Motor neuron (in vitro differentiated cells): Measurements from ENCODE around the gene SNPH. TPM values are rescaled to one million over a fixed set of nuclear protein-coding genes. Genes with fewer than 3 reads are reported as not detected.

ENCODE experiments used
- ATAC-seq, 8 experiments: fragments of 200-7000 bp; cut with Tn5 transposase; replicated peaks in 6 of 8; 2 replicates each; pipeline ENCODE4 v1.8.0; 2021; ENCODE audit warnings: mild to moderate bottlenecking in 8 of 8, moderate library complexity in 8 of 8
- H3K27ac ChIP-seq, 2 donors: fragments of 250-450 bp; sonication (Bioruptor Pico); 2 replicates each; pipeline ENCODE4 v1.9.0; 2021; ENCODE audit warnings: antibody characterized with exemption in 2 of 2, mild to moderate bottlenecking in 2 of 2, moderate library complexity in 1 of 2
- H3K4me1 ChIP-seq, 2 donors: fragments of 250-450 bp; sonication (Bioruptor Pico); replicated peaks in 1 of 2; 2 replicates each; pipeline ENCODE4 v1.6.1; 2021; ENCODE audit warnings: antibody characterized with exemption in 2 of 2, mild to moderate bottlenecking in 2 of 2, moderate library complexity in 1 of 2
- H3K4me3 ChIP-seq, 5 donors: fragments of 250-450 bp; sonication (Bioruptor Pico); 2 replicates each; pipeline ENCODE4 v1.9.0; 2021; ENCODE audit warnings: antibody characterized with exemption in 5 of 5, mild to moderate bottlenecking in 5 of 5, moderate library complexity in 4 of 5
- WGBS, 10 experiments: fragments of 450-650 bp; shearing (Covaris generic); methylation state at CpG; one replicate each; pipeline ENCODE4 v1.0.0; 2022; 5-methylcytosine and 5-hydroxymethylcytosine counted together
- in situ Hi-C, 9 experiments: fragments of 400-800 bp; cut with MboI; loops; one replicate each; pipeline ENCODE4 v1.15.0; 2021; ENCODE audit warnings: low sequenced_read_pairs in 9 of 9, low pct_unique_long_range_greater_than_20kb in 2 of 9; ENCODE audit not compliant: unreplicated experiment in 9 of 9
- total RNA-seq, 8 experiments: library from RNA; unstranded; fragments of 300-600 nt; gene quantifications; 2 replicates each; pipeline versions ENCODE4 v1.2.3 to v1.2.4, GENCODE V29; 2022

The SNPH gene
- total RNA-seq, 8 experiments from 2014 or later = 4.0 to 14.6 (median 7.0) TPM

DNA sequence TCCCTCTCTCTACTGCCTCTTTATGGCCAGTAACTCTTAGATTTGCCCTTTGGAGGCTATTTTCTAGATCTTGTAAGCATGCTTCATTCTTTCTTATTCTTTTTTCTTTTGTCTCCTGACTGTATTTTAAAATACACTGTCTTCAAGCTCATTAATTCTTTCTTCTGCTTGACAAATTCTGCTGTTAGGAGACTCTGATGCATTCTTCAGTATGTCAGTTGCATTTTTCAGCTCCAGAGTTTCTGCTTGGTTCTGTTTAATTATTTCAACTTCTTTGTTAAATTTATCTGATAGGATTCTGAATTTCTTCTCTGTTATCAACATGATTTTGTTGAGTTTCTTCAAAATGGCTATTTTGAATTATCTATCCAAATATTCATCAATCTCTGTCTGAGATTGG is 87.9 kb downstream of the SNPH start:
- Histone ChIP-seq H3K4me1 (no peaks in the 10 kb centered on the region), H3K4me3 (no peak overlapping the region), H3K27ac (no peak overlapping the region)
- no peak for ATAC-seq
- in situ Hi-C loops = no loop called here

DNA sequence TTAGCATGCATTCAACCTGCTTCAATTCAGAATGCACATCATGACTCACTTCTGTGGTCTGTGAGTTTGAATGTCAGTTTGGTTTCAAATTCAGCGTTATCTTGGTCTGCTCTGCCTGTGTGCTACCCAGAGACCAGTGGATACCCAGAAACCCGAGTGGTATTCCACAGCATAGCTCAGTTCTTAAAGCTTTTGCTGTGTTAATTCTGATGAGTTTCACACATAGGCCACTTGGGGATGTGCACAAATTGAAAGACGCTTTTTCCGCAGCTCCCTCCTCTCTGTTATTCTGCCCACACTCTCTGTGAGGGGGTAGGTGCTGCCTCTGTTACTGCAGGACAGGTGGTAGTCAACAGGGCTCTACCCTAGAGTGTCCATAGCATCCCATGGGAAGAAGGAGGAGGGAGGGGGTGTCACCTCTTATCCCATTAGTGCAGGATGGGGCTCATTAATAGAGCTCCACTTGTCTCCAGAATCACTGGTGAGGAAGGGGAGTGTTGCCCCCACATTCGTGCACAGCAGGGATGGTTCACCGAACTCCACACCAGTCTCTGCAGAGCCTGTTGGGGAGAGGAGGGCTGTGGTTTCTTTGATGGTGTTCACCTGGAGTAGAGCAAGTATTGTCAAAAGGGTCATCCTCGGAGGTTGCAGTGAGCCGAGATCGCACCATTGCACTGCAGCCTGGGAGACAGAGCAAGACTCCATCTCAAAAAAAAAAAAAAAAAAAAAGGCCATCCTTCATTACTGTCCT is 92.0 kb downstream of the SNPH start:
- Histone ChIP-seq H3K27ac (no peak overlapping the region), H3K4me3 (no peak overlapping the region), H3K4me1 (no peaks in the 10 kb centered on the region)
- 80 to 100% (median 97%) methylated on average over 1 to 6 of the region's 9 CpGs; no CpG with 5 or more reads in 1 of the 10 experiments for whole genome bisulfite sequencing, 10 experiments
- peak in 2 of 8 experiments; percentile 33 to 60 for ATAC-seq
- in situ Hi-C loops = no loop called here

Other genes with a start within 250 kb of the SNPH start
- 10 to 100 TPM; 26.2 to 59.1 (median 42.6) TPM for gene PSMF1, start 147.7 kb upstream of the SNPH start, total RNA-seq
- 10 to 100 TPM in 3 of 8 experiments, 1 to 10 TPM in 3, under 1 TPM in 2; 0.71 to 16.9 (median 5.9) TPM for gene TMEM74B, start 81.3 kb upstream of the SNPH start, total RNA-seq
- gene C20orf202, start 62.8 kb upstream of the SNPH start, total RNA-seq = under 1 TPM in 4 of 8 experiments, not detected in 4; 0.11 to 0.24 (median 0.20) TPM
- not detected for gene RAD21L1, start 40.2 kb upstream of the SNPH start, total RNA-seq
- 10 to 100 TPM in 1 of 8 experiments, 1 to 10 TPM in 7; 1.4 to 16.3 (median 2.8) TPM for gene SDCBP2, start 62.8 kb downstream of the SNPH start, total RNA-seq
- gene FKBP1A, start 126.8 kb downstream of the SNPH start, total RNA-seq = 100 to 1,000 TPM in 3 of 8 experiments, 10 to 100 TPM in 5; 49.8 to 222 (median 89.0) TPM
- gene NSFL1C, start 200.6 kb downstream of the SNPH start, total RNA-seq = 10 to 100 TPM; 40.7 to 65.6 (median 58.2) TPM
- under 1 TPM in 6 of 8 experiments, not detected in 2; 0.08 to 0.85 (median 0.21) TPM for gene SIRPB2, start 225.1 kb downstream of the SNPH start, total RNA-seq